NB4 (cell line): ENCODE measurements around the gene SWSAP1.

Experiments used
- CTCF ChIP-seq: IDR thresholded peaks from one replicate; pipeline ENCODE4 v1.5.1; 2012; ENCODE audit warnings: low read depth, low read length
- MAX ChIP-seq: IDR thresholded peaks from 2 replicates; pipeline ENCODE4 v1.6.1; 2011; ENCODE audit warnings: low read depth, low read length
- MYC ChIP-seq: IDR thresholded peaks from 2 replicates; pipeline ENCODE4 v1.6.1; 2011; ENCODE audit warnings: low read depth, low read length
- POLR2A ChIP-seq: IDR thresholded peaks from 2 replicates; pipeline ENCODE4 v1.6.1; 2011; ENCODE audit warnings: mild to moderate bottlenecking; ENCODE audit not compliant: insufficient read length; ENCODE audit errors: extremely low read depth

- no peak for TF ChIP-seq POLR2A
- no peak for TF ChIP-seq MAX
- no peak for TF ChIP-seq CTCF
- TF ChIP-seq MYC: no peak
Measured at GRCh38 chr19:11349171-11349570, 25.3 kb upstream of the SWSAP1 start.
